Mesenchymal stem cell (in vitro differentiated cells and primary cell): ENCODE measurements around the gene MLLT3.
A peak's percentile ranks its signal among the peaks of the same experiment; 100 is the strongest.

ENCODE experiments used
- DNase-seq: peaks from one replicate; pipeline ENCODE4 v3.0.0-alpha.2; 2013
- H2AFZ ChIP-seq: one replicate; pipeline ENCODE4 v1.6.1; 2013; ENCODE audit warnings: low read depth, mild to moderate bottlenecking, control low read depth, inconsistent platforms, low read length, moderate library complexity
- H2AK5ac ChIP-seq: 2 replicates; pipeline ENCODE4 v1.6.1; 2013; ENCODE audit warnings: low read length, moderate library complexity, mild to moderate bottlenecking, inconsistent platforms; ENCODE audit not compliant: severe bottlenecking
- H2BK120ac ChIP-seq: one replicate; pipeline ENCODE4 v1.6.1; 2013; ENCODE audit warnings: low read depth, mild to moderate bottlenecking, inconsistent platforms, low read length, moderate library complexity
- H2BK12ac ChIP-seq, 2 experiments: one replicate each; pipeline ENCODE4 v1.6.1; 2013; ENCODE audit warnings: inconsistent platforms in 2 of 2, low read length in 2 of 2, mild to moderate bottlenecking in 2 of 2, moderate library complexity in 2 of 2, control low read depth in 1 of 2
- H2BK15ac ChIP-seq: one replicate; pipeline ENCODE4 v1.6.1; 2013; ENCODE audit warnings: mild to moderate bottlenecking, low read depth, inconsistent platforms; ENCODE audit not compliant: poor library complexity, severe bottlenecking
- H2BK5ac ChIP-seq: 2 replicates; pipeline ENCODE4 v1.6.1; 2013; ENCODE audit warnings: low read depth, mild to moderate bottlenecking, low read length, control low read depth, inconsistent platforms; ENCODE audit not compliant: poor library complexity, severe bottlenecking
- H3K14ac ChIP-seq, 2 experiments: one replicate each; pipeline ENCODE4 v1.6.1; 2013; ENCODE audit warnings: inconsistent platforms in 2 of 2, low read length in 2 of 2, control low read depth in 1 of 2, mild to moderate bottlenecking in 1 of 2, moderate library complexity in 1 of 2
- H3K18ac ChIP-seq, 2 experiments: one replicate each; pipeline ENCODE4 v1.6.1; 2013; ENCODE audit warnings: inconsistent platforms in 2 of 2, low read length in 2 of 2, control low read depth in 1 of 2, low read depth in 1 of 2, mild to moderate bottlenecking in 1 of 2
- H3K23ac ChIP-seq, 2 experiments: one replicate each; pipeline ENCODE4 v1.6.1; 2013; ENCODE audit warnings: inconsistent platforms in 2 of 2, low read length in 2 of 2, mild to moderate bottlenecking in 2 of 2, moderate library complexity in 2 of 2, control low read depth in 1 of 2
- H3K27ac ChIP-seq: 2 replicates; pipeline ENCODE4 v1.5.1; 2013; ENCODE audit warnings: mild to moderate bottlenecking, moderate library complexity, low read length, control low read depth, inconsistent platforms; ENCODE audit not compliant: poor library complexity, severe bottlenecking
- H3K27me3 ChIP-seq, 2 experiments: 2 replicates each; pipeline versions ENCODE4 v1.6.1 to v1.7.0; 2013; ENCODE audit warnings: low read length in 2 of 2, mild to moderate bottlenecking in 2 of 2, moderate library complexity in 2 of 2, control low read depth in 1 of 2, inconsistent platforms in 1 of 2; ENCODE audit not compliant: control insufficient read depth in 1 of 2, insufficient read depth in 1 of 2
- H3K36me3 ChIP-seq, 2 experiments: 2 replicates each; pipeline versions ENCODE4 v1.6.1 to v1.7.0; 2013; ENCODE audit warnings: low read length in 2 of 2, control low read depth in 1 of 2, inconsistent platforms in 1 of 2, low read depth in 1 of 2, mild to moderate bottlenecking in 1 of 2; ENCODE audit not compliant: insufficient read depth in 2 of 2, control insufficient read depth in 1 of 2
- H3K4ac ChIP-seq, 2 experiments: one replicate each; pipeline ENCODE4 v1.6.1; 2013; ENCODE audit warnings: inconsistent platforms in 2 of 2, low read length in 2 of 2, mild to moderate bottlenecking in 2 of 2, moderate library complexity in 2 of 2, control low read depth in 1 of 2, low read depth in 1 of 2
- H3K4me1 ChIP-seq: 2 replicates; pipeline ENCODE4 v1.6.1; 2013; ENCODE audit warnings: low read depth, low read length, control low read depth; ENCODE audit not compliant: control insufficient read depth, insufficient read depth
- H3K4me2 ChIP-seq: 2 replicates; pipeline ENCODE4 v1.6.1; 2013; ENCODE audit warnings: low read length, mild to moderate bottlenecking, inconsistent platforms; ENCODE audit not compliant: poor library complexity, severe bottlenecking
- H3K4me3 ChIP-seq, 2 experiments: 2 replicates each; pipeline versions ENCODE4 v1.5.1 to v1.7.0; 2013; ENCODE audit warnings: low read length in 2 of 2, mild to moderate bottlenecking in 2 of 2, control low read depth in 1 of 2, low read depth in 1 of 2; ENCODE audit not compliant: insufficient read depth in 1 of 2
- H3K79me1 ChIP-seq: replicated peaks from 2 replicates; pipeline ENCODE4 v1.6.1; 2013; ENCODE audit warnings: mild to moderate bottlenecking, control low read depth, low read length, inconsistent platforms; ENCODE audit not compliant: poor library complexity, severe bottlenecking
- H3K9ac ChIP-seq: 2 replicates; pipeline ENCODE4 v1.7.0; 2013; ENCODE audit warnings: mild to moderate bottlenecking, low read length, moderate library complexity
- H3K9me3 ChIP-seq: 2 replicates; pipeline ENCODE4 v1.7.0; 2013; ENCODE audit warnings: mild to moderate bottlenecking, low read length; ENCODE audit not compliant: control insufficient read depth
- H4K8ac ChIP-seq: one replicate; pipeline ENCODE4 v1.6.1; 2013; ENCODE audit warnings: inconsistent platforms, mild to moderate bottlenecking, low read length, moderate library complexity
- H4K91ac ChIP-seq: one replicate; pipeline ENCODE4 v1.6.1; 2013; ENCODE audit warnings: mild to moderate bottlenecking, low read length, inconsistent platforms
- WGBS: methylation state at CpG from one replicate; pipeline ENCODE4 v1.1.7; 2013; ENCODE audit warnings: mixed read lengths; 5-methylcytosine and 5-hydroxymethylcytosine counted together

MLLT3 gene

GRCh38 chr9:20562051-20562450 lies 60.2 kb downstream of the MLLT3 start:
- Histone ChIP-seq H3K4me2 (no peak overlapping the region), H3K79me1 (peaks cover 9% of the 10 kb centered on the region), H3K27ac (no peak overlapping the region), H4K91ac (no peak overlapping the region), H3K14ac (no peak overlapping the region), H3K4me1 (peaks cover 2% of the 10 kb centered on the region), H3K9ac (no peak overlapping the region), H2BK15ac (no peak overlapping the region), H3K27me3 (no peaks in the 10 kb centered on the region), H2BK12ac (no peak overlapping the region), H3K23ac (no peak overlapping the region), H3K36me3 (no peaks in the 10 kb centered on the region), H3K18ac (no peak overlapping the region), H2BK120ac (no peak overlapping the region), H3K4me3 (no peak overlapping the region), H2AK5ac (no peak overlapping the region), H2AFZ (no peak overlapping the region), H4K8ac (no peak overlapping the region), H3K4ac (no peak overlapping the region), H2BK5ac (no peak overlapping the region), H3K9me3 (no peaks in the 10 kb centered on the region)
- peak; percentile 10 for DNase-seq
- 96% methylated on average over 2 of the region's 2 CpGs for WGBS

DNA sequence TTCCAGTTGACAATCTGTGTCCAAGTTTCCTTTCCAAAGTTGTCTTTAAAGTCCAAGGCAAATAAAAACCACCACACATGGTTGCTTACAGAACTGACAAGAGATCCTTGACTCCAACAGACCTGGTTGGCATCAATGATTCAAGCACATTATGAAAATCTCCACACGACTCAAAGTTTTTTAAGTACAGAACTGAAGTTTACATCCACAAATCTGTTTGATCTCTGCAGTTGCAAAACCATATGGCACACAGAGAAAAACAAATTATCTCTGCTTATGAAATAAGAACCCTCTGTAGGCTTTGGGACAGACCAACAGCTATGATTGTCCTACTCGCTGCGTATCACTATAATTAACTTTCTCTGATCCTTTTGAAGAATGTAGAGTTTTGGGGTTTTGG lies 60.8 kb downstream of the MLLT3 start:
- Histone ChIP-seq H3K79me1 (peaks cover 12% of the 10 kb centered on the region), H3K27ac (no peak overlapping the region), H2BK120ac (no peak overlapping the region), H3K9ac (no peak overlapping the region), H3K23ac (no peak overlapping the region), H3K14ac (no peak overlapping the region), H2AK5ac (no peak overlapping the region), H3K18ac (no peak overlapping the region), H2BK5ac (no peak overlapping the region), H3K27me3 (no peaks in the 10 kb centered on the region), H3K4me3 (no peak overlapping the region), H2BK15ac (no peak overlapping the region), H4K91ac (no peak overlapping the region), H3K4ac (no peak overlapping the region), H2AFZ (no peak overlapping the region), H4K8ac (no peak overlapping the region), H3K4me2 (no peak overlapping the region), H3K4me1 (peaks cover 2% of the 10 kb centered on the region), H3K36me3 (no peaks in the 10 kb centered on the region), H3K9me3 (no peaks in the 10 kb centered on the region), H2BK12ac (no peak overlapping the region)
- 91% methylated on average over 3 of the region's 3 CpGs for WGBS
- no peak for DNase-seq

DNA sequence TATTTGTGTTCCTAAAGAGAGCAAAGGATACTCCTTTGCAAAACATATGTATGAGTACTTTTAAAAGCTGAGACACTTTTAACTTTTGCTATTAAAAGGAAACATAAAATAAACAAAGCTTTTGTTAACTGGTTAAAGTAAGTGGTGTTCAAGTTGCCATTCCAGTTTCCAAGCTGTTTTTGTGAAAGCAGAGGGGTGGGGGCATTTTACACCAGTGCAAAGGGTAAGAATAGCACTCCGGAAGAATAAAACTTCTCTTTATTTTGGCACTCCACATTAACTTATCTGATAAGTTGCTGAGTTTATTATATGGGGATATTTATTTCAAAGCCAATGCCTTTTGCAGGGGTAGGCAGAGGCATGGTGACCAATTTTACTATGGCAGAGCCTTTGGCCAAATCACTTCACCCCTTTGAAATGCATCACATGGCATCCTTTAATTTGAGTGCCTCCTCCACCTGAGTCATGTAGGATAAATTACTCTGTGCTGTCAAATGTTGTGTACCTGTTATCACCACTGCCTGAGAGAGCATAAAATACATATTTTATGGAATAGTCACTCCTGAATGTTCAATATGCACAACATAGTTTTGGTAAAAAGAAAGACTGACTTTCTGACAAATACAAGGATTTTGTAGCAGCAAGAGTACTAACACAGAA lies 62.9 kb downstream of the MLLT3 start:
- H3K4me1 ChIP-seq = peaks cover 2% of the 10 kb centered on the region
- H3K4ac ChIP-seq = no peak overlapping the region
- H3K18ac ChIP-seq = no peak overlapping the region
- H2BK15ac ChIP-seq = no peak overlapping the region
- no peak overlapping the region for H4K91ac ChIP-seq
- no peak overlapping the region for H3K4me3 ChIP-seq
- no peaks in the 10 kb centered on the region for H3K36me3 ChIP-seq
- H2BK120ac ChIP-seq = no peak overlapping the region
- H2AK5ac ChIP-seq = no peak overlapping the region
- no peaks in the 10 kb centered on the region for H3K9me3 ChIP-seq
- H3K4me2 ChIP-seq = no peak overlapping the region
- no peak overlapping the region for H3K23ac ChIP-seq
- H3K14ac ChIP-seq = no peak overlapping the region
- no peak overlapping the region for H4K8ac ChIP-seq
- peaks cover 7% of the 10 kb centered on the region for H3K79me1 ChIP-seq
- no peak overlapping the region for H2BK5ac ChIP-seq
- no peaks in the 10 kb centered on the region for H3K27me3 ChIP-seq
- no peak for DNase-seq
- H3K9ac ChIP-seq = peak overlapping the region; percentile 80
- H3K27ac ChIP-seq = no peak overlapping the region
- WGBS = no CpG with 5 or more reads among the region's 1 CpG
- no peak overlapping the region for H2AFZ ChIP-seq
- no peak overlapping the region for H2BK12ac ChIP-seq

DNA sequence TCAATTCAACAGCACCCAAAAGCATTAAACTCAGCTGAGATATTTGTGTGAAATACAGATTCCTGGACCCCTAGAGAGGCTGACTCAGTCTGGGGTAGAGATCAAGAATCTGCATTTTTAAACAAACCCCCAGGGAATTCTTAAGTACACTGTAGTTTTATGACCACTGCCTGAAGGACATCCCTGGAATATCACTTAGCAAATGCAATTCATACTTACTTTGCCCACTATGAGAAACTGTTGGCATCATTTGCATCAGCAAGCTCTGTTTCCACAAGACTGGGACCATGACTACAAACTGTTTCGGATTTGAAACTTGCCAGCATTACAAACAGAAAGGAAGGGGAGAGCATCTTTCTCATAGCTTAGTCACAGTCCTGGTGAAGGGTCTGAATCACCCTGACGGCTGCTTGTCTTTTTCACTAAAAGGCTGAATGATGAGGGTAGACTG lies 63.7 kb downstream of the MLLT3 start:
- peak overlapping the region; percentile 16 for H3K4me2 ChIP-seq
- H2BK12ac ChIP-seq = no peak overlapping the region
- no peak overlapping the region for H3K14ac ChIP-seq
- peak overlapping the region in 1 of 2 experiments; percentile 5 for H3K18ac ChIP-seq
- H3K4me1 ChIP-seq = peaks cover 2% of the 10 kb centered on the region
- H3K4me3 ChIP-seq = peak overlapping the region in 1 of 2 experiments; percentile 44
- no peaks in the 10 kb centered on the region for H3K9me3 ChIP-seq
- no peak overlapping the region for H2BK15ac ChIP-seq
- H2AFZ ChIP-seq = no peak overlapping the region
- peaks cover 7% of the 10 kb centered on the region for H3K79me1 ChIP-seq
- WGBS = 2% methylated on average over 2 of the region's 2 CpGs
- no peak overlapping the region for H4K91ac ChIP-seq
- no peak overlapping the region for H2AK5ac ChIP-seq
- H4K8ac ChIP-seq = peak overlapping the region; percentile 48
- H3K27ac ChIP-seq = peak overlapping the region; percentile 37
- H2BK120ac ChIP-seq = no peak overlapping the region
- H3K9ac ChIP-seq = peak overlapping the region; percentile 80
- peak; percentile 93 for DNase-seq
- no peak overlapping the region for H2BK5ac ChIP-seq
- no peaks in the 10 kb centered on the region for H3K27me3 ChIP-seq
- no peaks in the 10 kb centered on the region for H3K36me3 ChIP-seq
- H3K23ac ChIP-seq = no peak overlapping the region
- H3K4ac ChIP-seq = no peak overlapping the region
